Activated CD4-positive, alpha-beta T cell treated with anti-CD3 and anti-CD28 coated beads, Interleukin-2, Interleukin-6, amounts not matched to agents 100 ng/mL and 50 ng/mL, durations not matched to agents 16 hours and 8 hours (primary cell): ENCODE measurements around the gene PCDHGC4.

Source experiments
- DNase-seq: peaks from one replicate; pipeline ENCODE4 v3.0.0-alpha.2; 2020

Gene PCDHGC4

GRCh38 chr5:141484641-141485311 is at the start of gene PCDHGC4:
TSS of gene PCDHGC4 (plus strand) at chr5:141485030. CDS start at chr5:141485174, 144 bp downstream.
- no peak for DNase-seq

GRCh38 chr5:141437221-141437620 is 47.6 kb upstream of the PCDHGC4 start:
- DNase-seq = no peak

- DNase-seq = no peak
These were observed 45.3 kb upstream of the PCDHGC4 start for GRCh38 chr5:141439411-141440141.

- DNase-seq = no peak
These were observed 44.5 kb upstream of the PCDHGC4 start for GRCh38 chr5:141440341-141440740.

GRCh38 chr5:141441571-141442170 is 43.2 kb upstream of the PCDHGC4 start:
- DNase-seq = no peak

- DNase-seq = no peak
These were observed 19.5 kb upstream of the PCDHGC4 start for GRCh38 chr5:141465351-141465750.

- peak; percentile 40 for DNase-seq
These were observed 9.2 kb upstream of the PCDHGC4 start, which contains the start of gene PCDHGC3 for GRCh38 chr5:141475625-141476131. TSS of gene PCDHGC3 (plus strand) at chr5:141475966. CDS start at chr5:141476117, 151 bp downstream.

- DNase-seq = no peak
These were observed 8.5 kb upstream of the PCDHGC4 start for GRCh38 chr5:141476132-141476911.

GRCh38 chr5:141477044-141477575 is 7.7 kb upstream of the PCDHGC4 start:
- no peak for DNase-seq

GRCh38 chr5:141477815-141478214 is 7.0 kb upstream of the PCDHGC4 start:
- no peak for DNase-seq

- peak; percentile 26 for DNase-seq
These were observed 6.4 kb upstream of the PCDHGC4 start for GRCh38 chr5:141478321-141478945.

- DNase-seq = no peak
These were observed 5.1 kb upstream of the PCDHGC4 start for GRCh38 chr5:141479776-141480175.

GRCh38 chr5:141483902-141484301 is 928 bp upstream of the PCDHGC4 start:
- no peak for DNase-seq

- DNase-seq = no peak
These were observed 555 bp upstream of the PCDHGC4 start for GRCh38 chr5:141484310-141484640.

GRCh38 chr5:141485321-141486055 is 658 bp downstream of the PCDHGC4 start:
- no peak for DNase-seq

- DNase-seq = no peak
These were observed 1.3 kb downstream of the PCDHGC4 start for GRCh38 chr5:141486091-141486490.

- no peak for DNase-seq
These were observed 2.3 kb downstream of the PCDHGC4 start for GRCh38 chr5:141487131-141487530.

GRCh38 chr5:141488591-141489561 is 4.0 kb downstream of the PCDHGC4 start, which contains the start of gene PCDHGC5:
TSS of gene PCDHGC5 (plus strand) at chr5:141489081. CDS start at chr5:141489241, 160 bp downstream.
- DNase-seq = no peak

GRCh38 chr5:141489841-141490240 is 5.0 kb downstream of the PCDHGC4 start:
- DNase-seq = no peak

GRCh38 chr5:141490271-141490670 is 5.4 kb downstream of the PCDHGC4 start:
- no peak for DNase-seq
